Measurements from ENCODE around the gene RNF40.

Gene RNF40

GRCh38 chr16:30821891-30822290 is 59.8 kb downstream of the RNF40 start:
- DNase-seq: no peak
